Stimulated activated naive CD8-positive, alpha-beta T cell treated with anti-CD3 and anti-CD28 coated beads, Interleukin-15, Interleukin-2, amounts not matched to agents 100 ng/mL and 50 ng/mL, for 24 hours (primary cell): ENCODE data around the gene RADX.

Source experiments
- H3K27ac Mint-ChIP-seq: one replicate; pipeline ENCODE4 v1.8.0; 2021; ENCODE audit warnings: mild to moderate bottlenecking, mixed read lengths
- H3K27me3 Mint-ChIP-seq: one replicate; pipeline ENCODE4 v1.8.0; 2021; ENCODE audit warnings: mixed read lengths
- H3K36me3 Mint-ChIP-seq: one replicate; pipeline ENCODE4 v1.8.0; 2021; ENCODE audit warnings: low read depth, mixed read lengths
- H3K4me1 Mint-ChIP-seq: one replicate; pipeline ENCODE4 v1.8.0; 2021; ENCODE audit warnings: low read depth, mixed read lengths
- H3K4me3 Mint-ChIP-seq: one replicate; pipeline ENCODE4 v1.8.0; 2021; ENCODE audit warnings: mild to moderate bottlenecking, mixed read lengths
- H3K9me3 Mint-ChIP-seq: one replicate; pipeline ENCODE4 v1.8.0; 2021; ENCODE audit warnings: mixed read lengths

RADX gene, protein sequence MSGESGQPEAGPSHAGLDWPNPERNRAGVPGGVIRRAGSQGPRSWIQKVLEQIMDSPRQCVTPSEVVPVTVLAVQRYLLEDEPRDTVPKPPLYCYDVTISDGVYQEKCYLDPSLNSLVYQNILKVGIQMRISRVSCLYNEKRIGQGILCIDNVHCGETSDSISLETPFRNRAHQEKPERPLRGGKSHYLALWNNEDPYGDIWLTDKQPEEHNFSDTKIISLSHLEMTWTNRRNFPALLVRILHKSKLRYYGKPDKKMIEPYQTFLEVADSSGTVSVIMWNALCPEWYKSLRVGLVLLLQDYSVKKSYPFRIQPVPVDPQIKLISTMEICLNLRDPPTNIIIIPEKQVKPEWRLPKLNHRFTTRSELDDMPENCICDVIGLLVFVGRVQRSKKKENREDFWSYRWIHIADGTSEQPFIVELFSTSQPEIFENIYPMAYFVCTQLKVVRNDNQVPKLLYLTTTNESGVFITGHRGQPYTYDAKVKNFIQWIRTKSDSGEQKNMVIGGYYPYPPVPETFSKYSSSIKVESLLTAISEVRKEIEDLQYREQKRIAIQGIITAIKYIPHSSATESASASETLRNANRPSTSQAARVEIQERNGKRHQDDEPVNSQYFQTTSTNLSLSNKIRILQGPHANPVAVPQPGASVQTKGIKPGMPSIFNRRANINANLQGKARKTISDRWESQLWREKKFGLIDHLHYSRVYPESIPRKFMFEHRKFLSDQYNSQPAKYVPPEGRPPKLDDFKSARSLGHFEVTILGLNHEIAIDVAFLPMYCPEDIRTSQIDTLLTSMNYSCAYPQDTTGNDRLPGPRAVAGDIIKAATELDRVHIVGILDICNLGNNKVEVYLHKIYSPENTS

DNA sequence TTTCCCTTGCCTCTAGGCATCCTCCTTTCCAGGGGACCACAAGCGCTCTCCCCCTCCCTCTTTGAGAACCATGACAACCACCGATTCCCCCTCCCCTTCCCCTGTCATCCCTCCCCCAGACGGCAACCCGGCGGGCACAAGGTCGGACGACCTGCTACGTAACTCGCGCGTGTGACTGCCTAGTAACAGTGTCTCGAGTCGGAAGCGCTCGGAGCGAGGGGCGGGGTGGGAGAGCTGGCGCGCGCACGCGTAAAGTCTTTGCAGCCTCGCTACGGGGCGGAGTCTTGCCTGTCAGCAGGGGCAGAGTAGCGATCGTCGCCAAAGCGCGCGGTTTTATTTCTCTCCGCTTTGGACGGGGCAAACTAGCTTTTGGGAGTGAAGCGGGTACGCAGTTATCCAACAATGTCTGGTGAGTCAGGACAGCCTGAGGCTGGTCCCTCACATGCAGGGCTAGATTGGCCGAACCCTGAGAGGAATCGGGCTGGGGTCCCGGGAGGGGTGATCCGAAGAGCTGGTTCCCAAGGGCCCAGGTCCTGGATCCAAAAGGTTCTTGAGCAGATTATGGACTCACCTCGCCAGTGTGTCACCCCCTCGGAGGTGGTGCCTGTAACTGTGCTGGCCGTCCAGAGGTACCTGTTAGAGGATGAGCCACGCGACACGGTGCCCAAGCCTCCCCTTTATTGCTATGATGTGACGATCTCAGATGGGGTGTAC lies at the start of gene RADX:
RADX (plus strand) TSS at position 300 of the 714 bp plus-strand sequence; CDS start at position 403, 103 bp downstream.
- no peaks in the 10 kb centered on the region for H3K36me3 Mint-ChIP-seq
- peak within 1 kb of the TSS; percentile 80 for H3K27ac Mint-ChIP-seq
- H3K4me1 Mint-ChIP-seq, result peaks cover 28% of the 10 kb centered on the region
- no peaks in the 10 kb centered on the region for H3K27me3 Mint-ChIP-seq
- peak within 1 kb of the TSS; percentile 85 for H3K4me3 Mint-ChIP-seq
- H3K9me3 Mint-ChIP-seq, result no peaks in the 10 kb centered on the region

DNA sequence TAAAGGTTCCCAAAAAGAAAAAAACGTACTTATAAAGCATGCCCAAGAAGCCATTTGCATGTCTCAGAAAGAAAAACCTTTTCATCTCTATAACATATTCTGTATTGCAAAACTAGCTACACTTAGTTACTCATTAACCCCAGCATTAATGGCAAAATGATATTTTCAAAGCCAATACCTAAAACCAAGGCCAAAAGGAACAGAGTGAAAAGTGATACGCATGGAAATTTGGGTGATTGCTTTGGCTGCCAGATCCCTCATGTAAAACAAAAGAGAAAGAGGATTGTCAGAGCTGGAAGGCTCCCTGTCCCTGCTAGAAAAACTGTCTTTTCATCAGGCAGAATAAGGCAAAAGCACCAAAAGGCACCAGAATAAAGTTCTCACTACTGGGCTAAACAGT lies 46.8 kb upstream of the RADX start:
- no peak overlapping the region for H3K27ac Mint-ChIP-seq
- H3K27me3 Mint-ChIP-seq, result peaks cover 4% of the 10 kb centered on the region
- no peaks in the 10 kb centered on the region for H3K4me1 Mint-ChIP-seq
- no peak overlapping the region for H3K4me3 Mint-ChIP-seq
- no peaks in the 10 kb centered on the region for H3K9me3 Mint-ChIP-seq
- H3K36me3 Mint-ChIP-seq, result no peaks in the 10 kb centered on the region

DNA sequence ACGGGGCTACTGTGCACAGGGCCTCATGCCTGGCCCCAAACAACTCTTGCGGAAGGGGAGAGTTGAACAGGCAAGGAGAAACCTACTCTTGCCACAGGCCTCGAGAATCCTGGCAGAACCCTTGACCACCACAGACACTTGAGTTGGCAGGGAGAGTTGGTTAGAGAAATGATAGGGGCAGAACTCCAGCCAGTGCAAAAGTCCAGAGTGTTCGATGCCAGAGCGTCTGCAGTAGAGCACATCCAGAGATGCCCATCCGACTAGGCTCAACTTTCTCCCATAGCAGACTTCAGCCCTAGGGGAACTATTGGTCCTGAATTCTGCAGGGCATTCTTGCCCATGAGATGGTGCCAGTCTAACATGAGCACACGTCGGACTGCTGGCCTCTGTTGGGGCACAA lies 45.4 kb upstream of the RADX start:
- Mint-ChIP-seq H3K4me3 (no peak overlapping the region), H3K36me3 (no peaks in the 10 kb centered on the region), H3K4me1 (no peaks in the 10 kb centered on the region), H3K9me3 (no peaks in the 10 kb centered on the region), H3K27me3 (peaks cover 4% of the 10 kb centered on the region), H3K27ac (no peak overlapping the region)

DNA sequence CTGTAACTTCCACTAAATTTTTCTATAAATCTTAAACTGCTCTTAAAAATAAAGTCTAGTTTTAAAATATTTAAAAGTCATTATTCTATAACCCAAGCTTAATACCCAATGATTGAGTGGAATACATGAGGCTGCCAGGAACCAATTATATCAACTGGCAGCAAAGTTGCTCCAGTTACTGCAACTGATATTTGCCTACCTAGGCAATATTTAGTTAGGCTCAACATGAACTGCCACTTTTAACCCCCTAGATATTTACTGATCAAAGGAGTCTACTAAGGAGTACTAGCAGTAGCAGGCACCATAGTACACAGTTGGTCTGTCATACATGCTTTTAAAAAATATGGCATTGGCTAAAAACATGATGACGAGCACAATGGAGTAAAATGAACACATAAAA lies 29.9 kb upstream of the RADX start:
- Mint-ChIP-seq H3K9me3 (no peaks in the 10 kb centered on the region), H3K27ac (no peak overlapping the region), H3K36me3 (no peaks in the 10 kb centered on the region), H3K27me3 (peaks cover 5% of the 10 kb centered on the region), H3K4me1 (no peaks in the 10 kb centered on the region), H3K4me3 (no peak overlapping the region)

DNA sequence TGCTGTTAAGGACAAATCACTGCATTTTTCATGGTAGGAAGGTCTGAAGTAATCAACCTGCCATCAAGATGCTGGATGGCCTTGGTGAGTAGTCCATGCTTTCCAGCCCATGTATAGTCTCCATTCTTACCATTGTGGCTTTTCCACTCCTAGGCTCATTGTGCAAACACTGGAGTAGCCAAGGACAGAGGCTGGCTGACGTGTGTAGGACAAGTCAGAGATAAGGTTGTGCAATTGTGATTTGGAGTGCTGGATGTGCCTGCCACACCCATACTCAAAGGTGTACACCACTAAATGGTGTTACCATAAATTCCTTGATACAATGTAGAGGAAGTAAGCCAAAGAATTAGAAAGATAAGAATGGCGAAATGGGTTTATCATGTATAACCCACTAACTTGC lies 26.3 kb upstream of the RADX start:
- no peak overlapping the region for H3K4me3 Mint-ChIP-seq
- H3K4me1 Mint-ChIP-seq, result no peaks in the 10 kb centered on the region
- no peaks in the 10 kb centered on the region for H3K36me3 Mint-ChIP-seq
- peaks cover under 1% of the 10 kb centered on the region for H3K27me3 Mint-ChIP-seq
- no peaks in the 10 kb centered on the region for H3K9me3 Mint-ChIP-seq
- no peak overlapping the region for H3K27ac Mint-ChIP-seq

DNA sequence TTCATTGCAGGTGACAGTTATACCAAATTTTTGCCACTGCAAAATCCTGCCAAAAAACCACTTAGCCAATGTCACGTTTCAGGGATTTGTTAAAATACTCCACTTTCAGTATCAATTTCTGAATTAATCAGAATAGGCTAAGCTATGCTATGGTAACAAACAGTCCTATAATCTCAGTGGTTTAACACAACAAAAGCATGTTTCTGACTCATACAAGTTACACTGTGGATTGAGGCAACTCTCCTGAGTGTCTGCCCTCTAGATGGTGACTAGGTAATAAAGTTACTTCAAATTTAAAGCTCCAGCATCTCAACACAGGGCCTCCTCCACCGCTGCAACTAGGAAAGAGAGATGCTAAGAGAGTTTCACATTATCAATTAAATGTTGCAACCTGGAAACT lies 23.0 kb upstream of the RADX start:
- no peaks in the 10 kb centered on the region for H3K9me3 Mint-ChIP-seq
- no peaks in the 10 kb centered on the region for H3K27me3 Mint-ChIP-seq
- H3K36me3 Mint-ChIP-seq, result no peaks in the 10 kb centered on the region
- H3K4me1 Mint-ChIP-seq, result no peaks in the 10 kb centered on the region
- H3K27ac Mint-ChIP-seq, result no peak overlapping the region
- H3K4me3 Mint-ChIP-seq, result no peak overlapping the region

DNA sequence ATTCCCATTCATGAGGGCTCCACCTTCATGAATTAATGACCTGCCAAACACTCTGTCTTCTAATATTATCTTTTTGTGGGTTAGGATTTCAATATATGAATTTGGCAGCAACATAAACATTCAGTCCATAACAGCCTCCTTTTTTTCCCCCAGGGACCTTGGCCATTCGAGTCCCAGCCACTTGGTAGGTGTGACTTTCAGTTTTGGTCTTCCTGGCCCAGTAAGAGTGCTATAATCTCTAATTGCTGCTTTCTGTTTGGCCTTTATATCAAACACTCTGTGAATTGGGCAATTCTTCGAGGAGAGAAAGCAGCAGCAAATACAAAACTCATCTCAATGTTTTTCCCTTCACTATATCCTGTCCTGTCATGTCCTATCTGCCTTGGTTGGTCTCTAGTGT lies 12.4 kb upstream of the RADX start:
- no peak overlapping the region for H3K27ac Mint-ChIP-seq
- no peak overlapping the region for H3K4me3 Mint-ChIP-seq
- H3K4me1 Mint-ChIP-seq, result no peaks in the 10 kb centered on the region
- H3K9me3 Mint-ChIP-seq, result no peaks in the 10 kb centered on the region
- no peaks in the 10 kb centered on the region for H3K36me3 Mint-ChIP-seq
- H3K27me3 Mint-ChIP-seq, result peaks cover 6% of the 10 kb centered on the region

DNA sequence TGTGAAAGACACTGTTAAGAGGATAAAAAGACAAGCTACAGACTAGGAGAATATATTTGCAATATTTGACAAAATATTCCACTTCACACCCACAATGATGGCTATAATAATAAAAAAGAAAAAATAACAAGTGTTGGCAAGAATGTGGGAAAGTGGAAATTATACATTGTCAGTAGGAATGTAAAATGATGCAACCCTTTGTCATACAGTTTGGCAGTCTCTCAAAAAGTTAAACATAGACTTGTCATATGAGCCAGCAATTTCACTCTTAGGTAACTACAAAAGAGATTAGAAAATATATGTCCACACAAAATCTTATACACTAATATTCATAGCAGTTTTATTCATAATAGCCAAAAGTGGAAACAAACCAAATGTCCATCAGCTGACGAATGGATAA lies 5.2 kb upstream of the RADX start:
- Mint-ChIP-seq H3K27me3 (no peaks in the 10 kb centered on the region), H3K36me3 (no peaks in the 10 kb centered on the region), H3K27ac (no peak overlapping the region), H3K4me1 (peaks cover 16% of the 10 kb centered on the region), H3K9me3 (no peaks in the 10 kb centered on the region), H3K4me3 (no peak overlapping the region)

DNA sequence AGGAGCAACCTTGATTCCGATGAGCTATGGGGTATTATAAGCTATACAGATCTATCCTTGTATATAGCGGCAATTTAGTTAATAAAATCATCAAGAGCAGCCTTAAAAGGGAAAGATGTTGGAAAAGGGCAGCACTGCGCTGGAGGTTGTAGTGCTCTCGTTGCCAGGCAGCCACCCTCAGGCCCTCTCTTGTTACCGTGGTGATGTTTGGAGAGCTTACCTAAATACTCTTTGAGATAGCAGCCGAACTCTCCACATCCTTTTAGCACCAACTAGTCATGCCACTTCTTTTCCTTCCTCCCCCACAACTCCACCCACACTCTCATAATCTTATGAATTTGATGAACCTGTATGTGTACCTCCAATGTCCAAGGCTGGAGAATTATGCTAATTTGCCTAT lies 3.8 kb upstream of the RADX start:
- Mint-ChIP-seq H3K4me3 (no peak overlapping the region), H3K36me3 (no peaks in the 10 kb centered on the region), H3K27me3 (no peaks in the 10 kb centered on the region), H3K4me1 (peaks cover 21% of the 10 kb centered on the region), H3K27ac (no peak overlapping the region), H3K9me3 (no peaks in the 10 kb centered on the region)

DNA sequence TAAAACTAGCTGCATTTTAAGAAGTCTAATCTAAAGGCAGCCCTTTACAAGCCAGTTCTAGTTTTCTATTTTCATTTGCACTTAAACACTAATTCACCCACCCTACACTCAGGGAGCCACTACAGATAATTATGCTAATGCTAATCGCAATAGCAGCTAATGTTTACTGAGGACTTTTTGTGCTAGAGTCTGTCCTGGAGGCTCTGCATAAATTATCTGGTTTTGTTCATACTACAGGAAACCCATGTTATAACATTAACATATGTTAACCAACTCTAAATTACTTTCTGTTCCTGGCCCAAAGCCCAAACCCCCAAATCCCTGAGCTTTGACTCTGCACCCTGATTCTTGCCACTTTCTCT lies 480 bp upstream of the RADX start:
- Mint-ChIP-seq H3K4me1 (peaks cover 28% of the 10 kb centered on the region), H3K36me3 (no peaks in the 10 kb centered on the region), H3K9me3 (no peaks in the 10 kb centered on the region), H3K27me3 (no peaks in the 10 kb centered on the region), H3K27ac (peak overlapping the region; percentile 80), H3K4me3 (peak overlapping the region; percentile 85)

DNA sequence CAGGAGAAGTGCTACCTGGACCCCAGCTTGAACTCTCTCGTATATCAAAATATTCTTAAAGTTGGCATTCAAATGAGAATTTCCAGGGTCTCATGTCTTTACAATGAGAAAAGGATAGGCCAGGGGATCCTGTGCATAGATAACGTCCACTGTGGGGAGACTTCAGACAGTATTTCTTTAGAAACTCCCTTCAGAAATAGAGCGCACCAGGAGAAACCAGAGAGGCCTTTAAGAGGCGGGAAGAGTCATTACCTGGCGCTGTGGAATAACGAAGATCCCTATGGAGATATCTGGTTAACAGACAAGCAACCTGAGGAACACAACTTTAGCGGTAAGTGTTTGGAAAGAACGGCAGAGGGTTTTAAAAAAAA lies 600 bp downstream of the RADX start:
- peak overlapping the region; percentile 47 for H3K27ac Mint-ChIP-seq
- peaks cover 28% of the 10 kb centered on the region for H3K4me1 Mint-ChIP-seq
- no peaks in the 10 kb centered on the region for H3K9me3 Mint-ChIP-seq
- no peaks in the 10 kb centered on the region for H3K36me3 Mint-ChIP-seq
- H3K27me3 Mint-ChIP-seq, result no peaks in the 10 kb centered on the region
- H3K4me3 Mint-ChIP-seq, result peak overlapping the region; percentile 85

DNA sequence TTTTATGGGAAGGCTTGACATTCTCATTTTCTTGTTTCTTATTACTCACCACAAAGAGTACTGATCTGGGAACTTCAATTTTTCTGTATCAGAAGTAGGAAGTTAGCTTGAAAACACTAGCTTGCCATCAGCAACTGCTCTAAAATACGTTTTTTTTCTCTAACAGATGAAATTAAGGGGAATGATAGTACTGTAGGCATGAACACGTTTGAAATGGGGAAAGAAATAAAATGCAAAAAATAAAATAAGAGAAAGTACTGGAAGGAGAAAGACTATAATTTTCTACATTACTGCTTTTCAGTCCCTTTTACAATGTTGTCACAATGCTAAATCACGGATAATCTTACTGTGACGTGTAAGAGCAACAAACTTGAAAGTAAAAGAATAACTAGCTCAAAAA lies 1.5 kb downstream of the RADX start:
- H3K27ac Mint-ChIP-seq, result no peak overlapping the region
- no peaks in the 10 kb centered on the region for H3K27me3 Mint-ChIP-seq
- no peaks in the 10 kb centered on the region for H3K36me3 Mint-ChIP-seq
- peaks cover 21% of the 10 kb centered on the region for H3K4me1 Mint-ChIP-seq
- H3K4me3 Mint-ChIP-seq, result peak overlapping the region; percentile 85
- H3K9me3 Mint-ChIP-seq, result no peaks in the 10 kb centered on the region

DNA sequence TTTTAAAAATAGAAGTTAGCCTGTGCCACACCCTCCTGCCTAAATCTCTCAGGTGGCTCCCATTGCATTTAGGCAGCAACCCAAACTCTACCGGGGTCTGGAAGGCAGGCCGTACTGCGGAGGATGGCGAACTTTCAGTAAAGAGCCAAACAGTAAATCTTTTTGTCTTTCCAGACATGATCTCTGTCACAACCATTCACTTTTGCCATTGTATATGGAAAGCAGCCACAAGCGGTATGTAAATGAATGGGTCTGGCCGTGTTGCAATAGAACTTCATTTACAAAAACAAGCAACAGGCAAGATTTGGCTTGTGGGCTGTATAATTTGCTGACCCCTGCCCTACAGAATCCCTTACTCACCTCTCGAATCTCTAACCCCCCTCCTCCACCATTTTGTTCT lies 3.3 kb downstream of the RADX start:
- H3K4me1 Mint-ChIP-seq, result peaks cover 18% of the 10 kb centered on the region
- H3K27me3 Mint-ChIP-seq, result no peaks in the 10 kb centered on the region
- H3K4me3 Mint-ChIP-seq, result no peak overlapping the region
- no peaks in the 10 kb centered on the region for H3K9me3 Mint-ChIP-seq
- no peak overlapping the region for H3K27ac Mint-ChIP-seq
- H3K36me3 Mint-ChIP-seq, result no peaks in the 10 kb centered on the region

DNA sequence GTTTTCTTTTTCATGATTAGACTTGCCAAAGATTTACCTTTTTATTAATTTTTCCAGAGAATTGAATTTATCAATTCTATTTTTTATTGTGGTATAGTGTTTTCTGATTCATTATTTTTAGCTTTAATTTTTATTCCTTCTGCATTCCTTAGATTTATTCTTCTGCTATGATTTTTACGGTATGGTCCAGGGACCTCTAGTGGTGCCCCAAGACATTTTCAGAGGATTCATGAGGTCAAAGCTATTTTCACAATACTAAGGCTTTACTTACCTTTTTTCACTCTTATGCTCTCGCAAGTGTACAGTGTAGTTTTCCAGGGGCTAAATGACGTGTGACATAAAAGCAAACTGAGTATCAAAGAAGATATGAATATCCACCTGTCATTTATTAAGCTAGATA lies 8.0 kb downstream of the RADX start:
- Mint-ChIP-seq H3K27ac (no peak overlapping the region), H3K36me3 (peaks cover 5% of the 10 kb centered on the region), H3K27me3 (no peaks in the 10 kb centered on the region), H3K4me1 (peaks cover 2% of the 10 kb centered on the region), H3K4me3 (no peak overlapping the region), H3K9me3 (no peaks in the 10 kb centered on the region)

DNA sequence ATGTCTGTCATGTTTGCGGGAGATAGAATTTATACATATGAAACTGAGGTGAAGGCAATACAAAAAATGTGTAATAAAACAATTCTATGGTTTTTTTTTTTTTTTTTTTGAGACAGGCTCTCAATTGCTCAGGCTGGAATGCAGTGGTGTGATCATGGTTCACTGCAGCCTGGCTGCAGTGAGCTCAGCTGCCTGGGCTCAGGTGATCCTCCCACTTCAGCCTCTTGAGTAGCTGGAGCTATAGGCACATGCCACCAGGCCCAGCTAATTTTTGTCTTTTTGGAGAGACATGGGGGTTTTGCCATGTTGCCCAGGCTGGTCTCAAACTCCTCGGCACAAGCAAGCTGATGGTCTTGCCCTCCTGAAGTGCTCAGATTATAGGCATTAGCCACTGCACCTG lies 10.1 kb downstream of the RADX start:
- Mint-ChIP-seq H3K36me3 (peaks cover 5% of the 10 kb centered on the region), H3K4me1 (no peaks in the 10 kb centered on the region), H3K27ac (no peak overlapping the region), H3K4me3 (no peak overlapping the region), H3K27me3 (no peaks in the 10 kb centered on the region), H3K9me3 (no peaks in the 10 kb centered on the region)
